CD4-positive, alpha-beta T cell treated with Interferon alpha-2 for 1 hour (primary cell): Measurements from ENCODE around the gene TSPAN32.
"Not testable (repeated sequence)": the region's sequence is repeated elsewhere in the genome, so short reads cannot be mapped to it uniquely, and the experiment has no call there.

Experiments used
- DNase-seq, 2 donors: peaks; one replicate each; pipeline ENCODE4 v3.0.0-alpha.2; 2020 to 2022

Gene TSPAN32

DNA sequence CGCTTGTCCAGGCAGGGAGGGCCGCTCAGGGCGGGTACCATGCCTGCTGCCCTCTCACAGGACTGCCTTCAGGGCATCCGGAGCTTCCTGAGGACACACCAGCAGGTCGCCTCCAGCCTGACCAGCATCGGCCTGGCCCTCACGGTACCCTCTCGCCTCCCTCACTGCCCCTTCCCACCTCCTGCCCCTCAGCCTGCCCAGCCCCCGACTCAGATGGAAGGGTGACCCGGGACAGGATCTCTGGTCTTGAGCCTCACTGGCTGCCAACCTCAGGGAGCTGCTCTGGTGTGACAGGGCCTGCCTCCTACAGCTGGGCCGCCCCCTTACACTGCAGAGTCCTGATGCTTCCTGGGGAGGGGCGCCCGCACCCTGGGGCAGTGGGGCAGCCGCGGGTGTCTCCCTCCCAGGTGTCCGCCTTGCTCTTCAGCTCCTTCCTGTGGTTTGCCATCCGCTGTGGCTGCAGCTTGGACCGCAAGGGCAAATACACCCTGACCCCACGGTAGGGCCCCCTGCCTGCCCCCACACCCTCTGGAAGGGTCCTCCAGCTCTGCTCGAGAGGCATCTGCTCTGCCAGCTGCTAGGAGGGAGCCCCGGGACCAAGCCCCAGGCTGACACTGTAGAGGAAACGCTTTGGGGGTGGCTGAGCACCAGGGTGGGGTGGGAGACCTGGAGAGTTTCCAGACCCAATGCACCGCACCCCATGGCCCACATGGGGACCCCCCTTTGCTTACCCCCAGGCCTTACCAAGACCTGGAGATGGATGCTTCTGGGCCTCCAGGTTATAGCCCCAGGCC lies 14.6 kb downstream of the TSPAN32 start:
- DNase-seq = no peak

DNA sequence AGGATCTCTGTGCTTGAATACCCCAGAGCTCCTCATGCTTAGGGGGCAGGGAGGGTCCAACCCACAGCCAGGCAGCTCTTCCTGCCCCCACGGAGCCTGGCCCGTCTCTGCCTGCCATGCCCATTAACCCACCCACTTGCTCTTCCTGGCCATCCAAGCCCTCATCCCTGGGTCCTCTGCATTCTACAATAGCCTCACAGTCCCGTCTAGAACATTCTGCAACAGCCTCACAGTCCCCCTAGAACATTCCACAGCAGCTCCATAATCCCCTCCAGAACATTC lies 15.1 kb downstream of the TSPAN32 start:
- no peak for DNase-seq

- no peak for DNase-seq
Observed at GRCh38 chr11:2317354-2318050, 15.7 kb downstream of the TSPAN32 start.

- no peak for DNase-seq
Observed at GRCh38 chr11:2318123-2318522, 16.3 kb downstream of the TSPAN32 start.

GRCh38 chr11:2318707-2319106 lies 16.9 kb downstream of the TSPAN32 start:
- DNase-seq = no peak

- DNase-seq = no peak
Observed at GRCh38 chr11:2319791-2320472, 18.1 kb downstream of the TSPAN32 start.

GRCh38 chr11:2320568-2321310 lies 18.9 kb downstream of the TSPAN32 start:
- DNase-seq = no peak

DNA sequence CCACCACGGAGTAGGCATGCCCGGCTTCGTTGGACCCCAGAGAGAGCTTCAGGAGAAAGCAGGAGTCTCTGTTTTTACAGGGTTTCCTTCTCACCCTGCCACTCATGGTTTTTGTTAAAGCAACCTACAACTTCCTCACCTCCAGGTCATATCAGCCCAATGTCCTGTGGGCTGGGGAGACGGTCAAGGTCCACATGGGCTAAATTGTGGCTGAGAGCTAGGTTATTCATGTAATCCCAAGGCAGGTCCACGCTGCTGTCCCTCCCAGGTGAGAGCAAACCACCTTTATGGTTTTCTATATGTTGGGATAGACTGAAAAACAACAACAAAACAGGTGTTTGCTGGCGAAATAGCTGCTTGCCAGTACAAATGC lies 19.5 kb downstream of the TSPAN32 start:
- DNase-seq = no peak

DNA sequence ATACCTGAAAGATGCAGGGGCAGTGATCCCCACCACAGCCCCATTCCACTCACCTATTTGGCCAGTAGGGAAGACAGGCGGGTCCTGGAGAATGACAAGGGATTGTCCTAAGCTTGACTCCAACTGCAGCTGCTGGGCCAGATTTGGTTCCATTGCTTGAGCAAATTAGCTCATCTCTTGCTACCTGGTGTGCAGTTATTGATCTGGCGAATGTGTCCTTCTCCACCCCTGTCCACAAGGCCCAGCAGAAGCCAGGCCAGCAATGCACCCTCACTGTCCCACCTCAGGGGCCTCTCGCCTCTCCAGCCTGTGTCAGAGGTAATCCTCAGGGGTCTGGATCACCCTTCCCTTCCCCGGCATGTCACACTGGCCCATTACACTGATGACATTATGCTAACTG lies 23.3 kb downstream of the TSPAN32 start:
- no peak for DNase-seq

DNA sequence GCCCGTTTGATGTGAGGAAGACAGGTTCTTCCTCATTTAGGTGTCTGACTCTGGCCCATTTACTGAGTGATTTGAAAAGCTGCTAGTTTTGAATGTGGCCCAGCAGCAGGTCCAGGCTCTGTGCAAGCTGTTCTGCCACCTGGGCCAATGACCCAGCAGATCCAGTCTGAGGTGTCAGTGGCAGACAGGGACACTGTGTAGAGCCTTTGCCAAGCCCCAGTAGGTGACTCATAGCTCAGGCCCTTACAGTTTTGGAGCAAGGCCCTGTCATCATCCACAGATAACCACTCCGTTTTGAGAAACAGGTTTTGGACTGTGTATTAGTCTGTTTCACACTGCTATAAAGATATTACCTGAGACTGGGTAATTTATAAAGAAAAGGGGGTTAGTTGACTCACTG lies 23.9 kb downstream of the TSPAN32 start:
- no peak for DNase-seq

DNA sequence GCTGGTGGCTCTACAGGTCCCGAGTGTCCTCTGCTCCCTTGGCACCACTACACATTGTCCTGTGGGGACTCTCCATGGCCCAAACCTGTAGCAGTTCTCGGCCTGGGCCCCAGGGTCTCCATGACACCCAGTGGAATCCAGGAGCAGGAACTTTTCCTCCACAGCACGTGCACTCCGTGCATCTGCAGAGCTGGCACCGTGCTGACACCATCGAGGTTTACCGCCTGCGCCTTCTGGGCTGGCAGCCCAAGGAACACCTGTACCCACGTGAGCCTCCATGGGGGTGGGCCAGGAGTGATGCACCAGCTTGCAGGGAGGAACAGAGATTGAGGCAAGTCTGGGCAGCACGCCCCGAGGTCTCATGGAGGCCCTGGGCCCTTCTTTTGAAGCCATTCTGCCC lies 25.2 kb downstream of the TSPAN32 start:
- no peak for DNase-seq

GRCh38 chr11:2328021-2328420 lies 26.2 kb downstream of the TSPAN32 start:
- no peak for DNase-seq

GRCh38 chr11:2328656-2329354 lies 27.0 kb downstream of the TSPAN32 start:
- no peak for DNase-seq

GRCh38 chr11:2329551-2329950 lies 27.7 kb downstream of the TSPAN32 start:
- DNase-seq = no peak

- DNase-seq = no peak
Observed at GRCh38 chr11:2330696-2331095, 28.9 kb downstream of the TSPAN32 start.

DNA sequence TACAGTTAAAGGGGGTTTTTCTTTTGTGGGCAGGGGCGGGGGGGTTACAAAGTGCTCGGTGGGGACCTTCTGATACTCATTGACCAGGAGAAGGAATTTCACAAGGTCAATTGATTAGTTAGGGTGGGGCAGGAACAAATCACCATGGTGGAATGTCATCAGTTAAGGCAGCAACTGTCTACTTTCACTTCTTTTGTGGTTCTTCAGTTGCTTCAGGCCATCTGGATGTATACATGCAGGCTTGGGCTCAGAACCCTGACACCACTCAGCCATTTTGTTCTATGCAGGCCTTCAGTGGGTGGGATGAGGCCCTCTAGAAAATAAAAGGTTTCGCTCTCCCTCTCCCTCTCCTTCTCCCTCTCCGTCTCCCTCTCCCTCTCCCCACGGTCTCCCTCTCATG lies 29.6 kb downstream of the TSPAN32 start:
- no peak for DNase-seq

GRCh38 chr11:2332569-2332968 lies 30.8 kb downstream of the TSPAN32 start:
- not testable (repeated sequence) for DNase-seq

DNA sequence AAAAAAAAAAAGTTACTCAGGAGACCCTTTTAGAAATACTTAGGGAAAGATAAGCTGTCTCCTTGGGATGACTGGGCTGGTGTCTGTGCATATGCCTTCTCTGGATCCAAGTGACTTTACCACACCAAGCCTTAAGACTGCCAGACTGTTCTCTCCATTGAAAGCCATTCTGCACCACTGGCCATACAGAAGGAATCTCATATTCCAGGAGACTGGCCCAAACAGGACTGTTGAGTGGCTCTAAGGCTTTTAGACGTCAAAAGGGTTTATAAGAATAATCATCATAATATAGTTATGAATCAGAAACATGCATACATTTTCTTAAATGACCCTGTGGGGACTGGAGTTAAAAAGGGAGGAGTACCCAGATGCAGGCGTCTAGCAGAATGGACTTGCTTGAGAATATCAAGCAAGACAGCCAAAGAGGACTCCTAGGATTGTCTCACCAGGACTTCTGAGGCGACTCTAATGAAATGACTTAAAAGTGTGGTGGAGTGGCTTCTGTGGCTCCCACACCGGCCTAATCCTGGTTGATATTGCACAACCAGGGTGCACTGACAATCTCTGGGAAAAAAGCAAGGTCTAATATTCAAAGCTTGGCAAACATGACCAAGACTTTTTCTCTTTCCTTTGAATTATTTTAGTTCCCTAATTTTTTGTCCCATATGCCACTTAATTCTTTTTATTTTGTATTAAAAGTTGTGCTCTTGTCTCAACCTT lies 31.8 kb downstream of the TSPAN32 start:
- DNase-seq = not testable (repeated sequence)

GRCh38 chr11:2335286-2335685 lies 33.5 kb downstream of the TSPAN32 start:
- not testable (repeated sequence) for DNase-seq

GRCh38 chr11:2338760-2339159 lies 36.9 kb downstream of the TSPAN32 start:
- DNase-seq = peak in 1 of 2 donors; percentile 23

GRCh38 chr11:2342557-2342956 lies 40.7 kb downstream of the TSPAN32 start:
- no peak for DNase-seq

GRCh38 chr11:2342981-2343380 lies 41.2 kb downstream of the TSPAN32 start:
- no peak for DNase-seq
